HG03039 (cell line): ENCODE data around the gene EPB41L1.

Source experiments
- ATAC-seq: cut with Tn5 transposase; IDR thresholded peaks from one replicate; pipeline ENCODE4 v1.9.1; 2021; ENCODE audit warnings: mild to moderate bottlenecking, moderate library complexity; ENCODE audit not compliant: unreplicated experiment

EPB41L1 gene

DNA sequence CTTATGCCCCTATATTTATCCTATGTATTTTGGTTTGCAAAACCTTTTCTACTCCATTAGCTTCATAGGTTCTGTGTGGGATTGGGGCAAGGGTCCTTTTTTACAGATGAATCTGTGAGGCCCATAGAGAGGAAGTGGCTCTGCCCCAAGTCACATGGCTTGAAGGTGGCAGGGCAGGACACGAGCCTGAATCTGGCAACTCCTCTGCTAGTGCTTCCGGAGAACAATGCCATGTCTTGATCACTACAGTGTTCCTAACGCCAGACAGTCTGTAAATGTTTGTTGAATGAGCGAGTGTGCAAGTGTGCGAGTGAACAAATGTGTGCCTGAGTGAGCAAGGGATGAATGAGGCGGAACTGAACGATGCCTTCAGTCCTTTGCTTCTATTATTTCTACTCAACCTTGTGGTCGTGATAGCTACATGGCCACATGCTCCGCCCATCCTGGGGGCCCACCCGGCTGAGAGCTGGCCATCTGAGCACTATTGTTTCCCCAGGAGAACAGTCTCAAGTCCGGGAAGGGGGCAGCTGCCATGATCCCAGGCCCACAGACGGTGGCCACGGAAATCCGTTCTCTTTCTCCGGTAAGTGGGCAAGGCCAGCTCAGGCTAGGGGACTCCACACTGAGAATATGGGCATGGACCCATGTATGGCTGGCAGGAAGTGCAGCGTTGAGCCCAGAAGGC, 64.0 kb downstream of the EPB41L1 start:
- no peak for ATAC-seq

- no peak for ATAC-seq
Measured at GRCh38 chr20:36219671-36220220, 65.2 kb downstream of the EPB41L1 start.

- ATAC-seq = no peak
Measured at GRCh38 chr20:36225666-36226065, 71.1 kb downstream of the EPB41L1 start.

DNA sequence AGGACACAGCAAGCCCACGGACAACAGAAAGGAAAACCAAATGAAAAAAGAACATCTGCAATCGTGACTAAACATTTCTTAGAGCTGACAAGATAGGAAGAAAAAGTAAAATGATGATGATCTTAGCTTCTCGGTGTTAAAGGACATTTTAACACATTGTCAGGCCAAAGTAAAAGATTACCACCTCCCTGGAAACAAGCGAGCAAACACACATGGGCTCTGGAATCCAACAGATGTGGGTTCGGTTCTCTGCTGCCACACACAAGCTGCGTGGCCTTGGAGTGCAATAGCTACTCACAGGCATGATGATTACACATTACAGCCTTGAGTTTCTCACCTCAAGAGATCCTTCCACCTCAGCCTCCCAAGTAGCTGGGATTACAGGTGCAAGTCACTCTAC, 74.2 kb downstream of the EPB41L1 start:
- no peak for ATAC-seq

DNA sequence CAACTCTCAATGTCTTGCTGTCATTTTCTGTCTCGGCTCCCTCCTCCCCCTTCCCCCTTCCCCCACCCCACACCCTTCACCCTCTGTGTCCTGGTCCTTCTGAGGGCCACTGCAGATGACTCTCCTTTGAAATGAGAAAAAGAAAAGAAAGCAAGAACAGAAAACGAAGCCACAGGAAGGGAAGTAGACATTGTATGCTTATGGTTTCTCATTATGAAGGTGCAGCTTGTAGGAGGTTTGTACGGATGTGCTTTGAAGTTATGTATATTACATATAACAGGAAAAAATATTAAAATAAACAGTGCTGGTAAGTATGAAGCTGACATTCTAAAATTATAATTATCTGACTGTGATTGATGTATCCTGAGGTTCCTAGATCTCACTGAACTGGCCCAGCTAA, 75.5 kb downstream of the EPB41L1 start:
- ATAC-seq = no peak

DNA sequence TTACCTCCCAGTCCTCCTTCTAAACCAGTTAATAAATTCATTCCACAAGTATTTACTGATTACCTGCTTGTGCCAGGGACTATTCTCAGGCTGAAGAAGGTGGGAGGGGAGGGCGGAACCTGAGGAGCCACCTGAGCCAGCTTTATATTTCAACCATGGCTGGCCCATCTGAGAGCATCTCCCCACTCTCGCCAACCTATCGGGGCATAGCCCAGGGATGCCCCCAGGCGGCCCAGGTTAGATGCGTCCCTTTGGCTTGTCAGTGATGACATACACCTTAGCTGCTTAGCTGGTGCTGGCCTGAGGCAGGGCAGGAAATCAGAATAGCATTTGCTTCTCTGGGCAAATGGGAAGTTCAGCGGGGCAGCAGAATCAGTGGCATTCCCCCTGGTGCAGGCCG, 76.8 kb downstream of the EPB41L1 start:
- ATAC-seq = no peak

DNA sequence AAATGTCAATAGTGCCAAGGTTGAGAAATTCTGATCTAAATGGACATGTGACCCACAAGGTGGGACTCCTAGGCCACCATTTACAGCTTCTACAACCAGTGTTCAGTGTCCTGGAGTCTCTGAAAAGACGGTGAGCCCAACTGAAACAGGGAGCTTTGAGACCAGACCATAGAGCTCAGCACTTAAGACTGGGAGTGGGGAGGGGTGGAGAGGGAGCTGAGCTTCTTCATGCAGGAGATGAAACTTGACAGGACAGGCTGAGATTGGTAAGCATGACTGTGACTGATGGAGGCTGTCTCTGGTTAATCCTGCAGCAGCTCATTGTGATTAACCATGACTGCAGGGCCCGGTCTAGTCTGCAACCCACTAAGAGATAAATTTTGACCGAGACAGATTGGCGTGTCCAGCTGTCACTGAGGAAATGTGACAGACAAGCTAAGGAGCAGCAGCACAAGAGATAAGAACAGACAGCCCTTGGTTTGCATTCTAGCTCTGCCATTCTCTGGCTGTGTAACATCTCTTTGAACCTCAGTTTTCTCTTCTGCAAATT, 80.3 kb downstream of the EPB41L1 start:
- no peak for ATAC-seq

DNA sequence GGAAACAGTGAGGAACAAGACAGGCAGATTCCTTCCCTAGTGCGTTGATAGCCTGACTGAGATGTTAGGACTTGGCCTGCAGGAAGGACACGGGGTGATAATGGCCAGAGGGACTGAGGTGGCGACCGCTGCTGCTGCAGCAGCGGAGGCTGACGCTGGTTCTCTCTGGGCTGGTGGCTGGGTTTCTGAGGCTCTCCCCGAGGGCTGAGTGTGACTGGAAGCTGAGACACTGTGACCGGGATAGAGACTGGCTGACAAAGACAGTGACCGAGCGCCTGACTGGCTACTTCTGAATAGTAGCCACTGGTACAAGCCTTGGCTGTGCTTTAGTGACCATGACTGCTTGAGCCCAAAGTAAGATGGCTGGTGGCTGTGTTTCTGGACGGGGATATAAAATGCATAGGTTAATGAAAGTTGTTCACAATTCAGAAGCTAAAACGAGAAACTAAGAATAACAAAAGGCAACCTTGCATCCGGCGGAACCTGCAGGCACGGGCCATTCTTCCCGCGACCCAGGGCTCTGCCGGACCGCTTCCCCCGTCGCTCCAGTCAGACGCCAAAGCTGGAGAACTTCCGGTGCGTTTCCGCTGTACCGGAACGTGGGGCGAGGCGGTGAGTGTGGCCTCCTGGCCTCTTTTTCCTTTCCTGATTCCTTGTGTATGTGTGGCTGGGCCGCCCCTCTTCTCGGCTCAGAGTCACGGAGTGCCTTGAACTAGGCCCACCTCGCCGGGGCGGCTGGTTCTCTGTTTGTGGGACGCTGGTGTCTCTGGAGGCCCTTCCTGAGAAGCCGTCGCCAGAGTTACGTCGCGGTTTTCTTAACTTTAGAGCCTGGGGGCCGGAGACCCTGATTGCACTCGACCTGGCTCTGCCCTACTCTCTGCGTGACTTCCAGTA, 81.6 kb downstream of the EPB41L1 start, which contains the start of gene AAR2:
Gene AAR2 (plus strand): TSS at position 587 of the 894 bp plus-strand sequence. CDS start 3,391 bp downstream, outside the sequence.
- ATAC-seq = peak; percentile 71

DNA sequence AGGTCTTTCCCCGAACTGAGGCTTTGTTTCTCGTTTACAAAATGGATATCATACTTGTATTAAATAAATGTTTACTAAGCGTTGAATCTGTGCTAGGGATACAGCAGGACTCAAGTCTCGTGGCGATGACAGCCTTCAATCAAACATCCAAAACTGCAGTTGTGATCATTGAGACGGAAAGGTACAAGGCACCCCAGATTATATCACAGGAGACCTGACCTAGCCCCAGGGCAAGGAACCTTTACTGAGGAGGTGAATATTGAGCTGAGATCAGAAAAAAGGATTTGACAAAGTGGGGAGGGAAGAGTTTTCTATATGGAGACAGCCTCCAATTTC, 82.2 kb downstream of the EPB41L1 start:
- peak; percentile 13 for ATAC-seq

GRCh38 chr20:36237477-36237876, 82.9 kb downstream of the EPB41L1 start:
- no peak for ATAC-seq

- no peak for ATAC-seq
Measured at GRCh38 chr20:36238153-36238552, 83.6 kb downstream of the EPB41L1 start.

- ATAC-seq = no peak
Measured at GRCh38 chr20:36238760-36239159, 84.2 kb downstream of the EPB41L1 start.

DNA sequence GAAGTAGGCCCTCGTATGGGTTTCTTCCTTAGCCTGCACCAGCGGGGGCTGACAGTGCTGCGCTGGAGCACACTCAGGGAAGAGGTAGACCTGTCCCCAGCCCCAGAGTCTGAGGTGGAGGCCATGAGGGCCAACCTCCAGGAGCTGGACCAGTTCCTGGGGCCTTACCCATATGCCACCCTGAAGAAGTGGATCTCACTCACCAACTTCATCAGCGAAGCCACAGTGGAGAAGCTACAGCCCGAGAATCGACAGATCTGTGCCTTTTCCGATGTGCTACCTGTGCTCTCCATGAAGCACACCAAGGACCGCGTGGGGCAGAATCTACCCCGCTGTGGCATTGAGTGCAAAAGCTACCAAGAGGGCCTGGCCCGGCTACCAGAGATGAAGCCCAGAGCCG, 85.5 kb downstream of the EPB41L1 start:
- no peak for ATAC-seq

- no peak for ATAC-seq
Measured at GRCh38 chr20:36241678-36242077, 87.1 kb downstream of the EPB41L1 start.

DNA sequence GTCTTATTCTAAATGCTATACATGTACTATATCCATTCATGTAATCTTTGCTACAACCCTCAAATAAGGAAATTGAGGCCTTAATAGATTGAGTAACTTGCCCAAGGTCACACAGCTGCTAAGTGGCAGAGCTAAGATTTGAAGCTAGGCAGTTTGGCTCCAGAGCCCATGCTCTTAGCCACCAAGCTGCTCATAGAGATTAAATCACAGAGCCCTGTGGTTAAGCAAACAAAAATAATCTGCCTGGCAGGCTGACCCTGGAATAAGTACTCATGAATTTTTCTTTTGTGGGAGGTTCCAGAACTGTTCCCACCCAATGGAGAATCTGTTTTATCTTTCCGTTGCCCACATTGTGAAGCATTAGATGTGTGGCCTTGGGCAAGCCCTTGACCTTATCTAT, 89.2 kb downstream of the EPB41L1 start:
- no peak for ATAC-seq

DNA sequence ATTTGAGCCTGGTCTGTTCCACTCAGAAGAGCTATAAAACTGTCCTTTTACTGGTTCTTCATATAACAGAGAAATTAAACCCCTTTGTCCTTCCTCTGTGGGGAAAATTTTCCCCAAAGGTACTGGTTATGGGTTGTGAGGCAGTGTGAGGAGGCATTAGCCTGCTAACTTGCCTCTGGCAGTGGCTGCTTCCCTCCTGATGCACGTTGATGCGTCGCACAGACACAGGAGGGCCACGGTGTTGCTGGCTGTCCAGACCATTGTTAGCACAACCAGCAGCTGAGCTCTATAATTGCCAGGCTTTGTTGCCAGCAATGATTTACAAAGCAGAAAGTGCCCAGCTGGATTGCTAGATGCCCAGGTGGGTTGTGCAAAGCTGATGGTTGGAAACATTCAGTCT, 91.9 kb downstream of the EPB41L1 start:
- no peak for ATAC-seq

GRCh38 chr20:36248836-36249235, 94.3 kb downstream of the EPB41L1 start:
- ATAC-seq = no peak

- ATAC-seq = no peak
Measured at GRCh38 chr20:36249450-36249849, 94.9 kb downstream of the EPB41L1 start.

DNA sequence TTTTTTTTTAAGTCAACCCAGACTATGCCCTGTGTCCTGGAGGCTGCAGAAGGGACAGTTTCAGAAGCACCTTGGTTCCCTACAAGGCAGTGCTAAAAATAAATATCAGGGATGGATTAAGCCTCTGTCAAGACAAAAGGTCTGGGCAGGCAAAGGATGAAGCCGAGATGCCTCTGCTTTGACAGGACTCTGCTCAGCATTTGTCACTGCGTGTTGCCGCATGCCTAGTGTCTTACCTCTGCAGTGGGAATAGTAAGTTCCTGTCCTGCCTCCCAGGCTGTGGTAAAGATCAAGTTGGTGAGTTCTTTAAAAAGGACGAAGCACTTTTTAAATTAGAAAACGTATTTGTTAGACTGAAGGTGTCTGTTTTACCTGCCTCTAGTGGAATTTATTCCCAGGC, 96.9 kb downstream of the EPB41L1 start:
- no peak for ATAC-seq

- ATAC-seq = no peak
Measured at GRCh38 chr20:36252511-36252910, 98.0 kb downstream of the EPB41L1 start.

- ATAC-seq = no peak
Measured at GRCh38 chr20:36253036-36253435, 98.5 kb downstream of the EPB41L1 start.

DNA sequence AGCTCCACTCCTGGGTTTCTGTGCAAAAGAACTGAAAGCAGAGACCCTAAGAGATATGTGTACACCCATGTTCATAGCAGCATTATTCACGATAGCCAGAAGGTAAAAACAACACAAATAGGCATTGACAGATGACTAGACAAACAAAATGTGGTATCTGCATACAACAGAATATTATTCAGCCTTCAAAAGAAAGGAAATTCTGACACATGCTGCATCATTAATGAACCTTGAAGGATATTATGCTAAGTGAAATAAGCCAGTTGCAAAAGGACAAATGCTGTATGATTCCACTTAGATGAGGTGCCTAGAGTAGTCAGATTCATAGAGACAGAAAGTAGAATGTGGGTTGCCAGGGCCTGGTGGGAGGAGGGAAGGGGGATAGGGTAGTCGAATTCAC, 99.5 kb downstream of the EPB41L1 start:
- no peak for ATAC-seq
